Measurements from ENCODE around the gene OAS1.

The OAS1 gene

GRCh38 chr12:112906712-112907414 lies at the start of gene OAS1:
OAS1 (plus strand) TSS chr12:112906962; CDS start chr12:112907040, 78 bp downstream.
- no peak for DNase-seq (ENCODE audit: low read depth in 2 of 2)

GRCh38 chr12:112859291-112859690 lies 47.5 kb upstream of the OAS1 start:
- DNase-seq (ENCODE audit: low read depth in 2 of 2): no peak

- no peak for DNase-seq (ENCODE audit: low read depth in 2 of 2)
These were observed 46.6 kb upstream of the OAS1 start for GRCh38 chr12:112860181-112860580.

- no peak for DNase-seq (ENCODE audit: low read depth in 2 of 2)
These were observed 45.5 kb upstream of the OAS1 start for GRCh38 chr12:112861284-112861683.

- DNase-seq (ENCODE audit: low read depth in 2 of 2): no peak
These were observed 44.0 kb upstream of the OAS1 start for GRCh38 chr12:112862636-112863290.

GRCh38 chr12:112868459-112869041 lies 38.2 kb upstream of the OAS1 start:
- DNase-seq (ENCODE audit: low read depth in 2 of 2): no peak

GRCh38 chr12:112869091-112869490 lies 37.7 kb upstream of the OAS1 start:
- DNase-seq (ENCODE audit: low read depth in 2 of 2): no peak

GRCh38 chr12:112869778-112870177 lies 37.0 kb upstream of the OAS1 start:
- DNase-seq (ENCODE audit: low read depth in 2 of 2): no peak

- DNase-seq (ENCODE audit: low read depth in 2 of 2): no peak
These were observed 36.3 kb upstream of the OAS1 start for GRCh38 chr12:112870267-112870980.

- DNase-seq (ENCODE audit: low read depth in 2 of 2): no peak
These were observed 31.2 kb upstream of the OAS1 start for GRCh38 chr12:112875608-112876007.

- no peak for DNase-seq (ENCODE audit: low read depth in 2 of 2)
These were observed 30.3 kb upstream of the OAS1 start for GRCh38 chr12:112876506-112876905.

- no peak for DNase-seq (ENCODE audit: low read depth in 2 of 2)
These were observed 29.8 kb upstream of the OAS1 start for GRCh38 chr12:112877006-112877405.

GRCh38 chr12:112878488-112878887 lies 28.3 kb upstream of the OAS1 start:
- DNase-seq (ENCODE audit: low read depth in 2 of 2): no peak

- DNase-seq (ENCODE audit: low read depth in 2 of 2): no peak
These were observed 27.5 kb upstream of the OAS1 start for GRCh38 chr12:112879191-112879705.

GRCh38 chr12:112881602-112882001 lies 25.2 kb upstream of the OAS1 start:
- no peak for DNase-seq (ENCODE audit: low read depth in 2 of 2)

GRCh38 chr12:112885236-112885635 lies 21.5 kb upstream of the OAS1 start:
- no peak for DNase-seq (ENCODE audit: low read depth in 2 of 2)

GRCh38 chr12:112887550-112887949 lies 19.2 kb upstream of the OAS1 start:
- no peak for DNase-seq (ENCODE audit: low read depth in 2 of 2)

- no peak for DNase-seq (ENCODE audit: low read depth in 2 of 2)
These were observed 15.4 kb upstream of the OAS1 start for GRCh38 chr12:112891093-112892024.

GRCh38 chr12:112892856-112893255 lies 13.9 kb upstream of the OAS1 start:
- no peak for DNase-seq (ENCODE audit: low read depth in 2 of 2)

GRCh38 chr12:112894128-112894527 lies 12.6 kb upstream of the OAS1 start:
- no peak for DNase-seq (ENCODE audit: low read depth in 2 of 2)

GRCh38 chr12:112898380-112898779 lies 8.4 kb upstream of the OAS1 start:
- no peak for DNase-seq (ENCODE audit: low read depth in 2 of 2)
